22Rv1 (cell line): ENCODE data around the gene DEPDC5.
"Not testable (repeated sequence)": the region's sequence is repeated elsewhere in the genome, so short reads cannot be mapped to it uniquely, and the experiment has no call there.

Experiments used
- H3K27ac ChIP-seq: fragments of 450-650 bp; 2 replicates; pipeline ENCODE4 v1.5.1; 2017
- ZFX ChIP-seq: fragments of 450-650 bp; IDR thresholded peaks from 2 replicates; pipeline ENCODE4 v1.6.1; 2017; ENCODE audit warnings: antibody characterized with exemption, borderline replicate concordance
- TF ChIP-seq, protein P1 (sequence below): fragments of 450-650 bp; IDR thresholded peaks from 2 replicates; pipeline ENCODE4 v1.5.1; 2017; ENCODE audit warnings: mild to moderate bottlenecking

DEPDC5 gene

DNA sequence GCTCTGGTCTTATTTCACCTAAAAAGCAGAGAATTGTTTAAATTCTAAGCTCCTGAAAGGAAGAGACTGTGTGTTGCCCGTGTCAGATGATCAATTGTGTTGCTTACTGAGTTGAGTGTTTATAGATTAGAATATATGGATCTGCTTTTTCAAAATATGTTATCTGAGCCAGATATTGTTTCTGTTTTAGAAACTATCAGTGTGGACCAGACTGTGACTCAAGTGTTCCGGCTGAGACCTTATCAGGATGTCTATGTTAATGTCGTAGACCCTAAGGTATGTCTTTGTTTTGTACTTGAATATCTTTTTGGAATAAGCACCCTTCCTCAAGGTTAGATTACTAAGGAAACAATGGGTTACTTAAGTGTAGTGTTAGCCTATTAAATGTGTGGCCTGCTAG is 11.0 kb downstream of the DEPDC5 start:
- TF ChIP-seq ZFX: no peak
- TF ChIP-seq, protein P1, sequence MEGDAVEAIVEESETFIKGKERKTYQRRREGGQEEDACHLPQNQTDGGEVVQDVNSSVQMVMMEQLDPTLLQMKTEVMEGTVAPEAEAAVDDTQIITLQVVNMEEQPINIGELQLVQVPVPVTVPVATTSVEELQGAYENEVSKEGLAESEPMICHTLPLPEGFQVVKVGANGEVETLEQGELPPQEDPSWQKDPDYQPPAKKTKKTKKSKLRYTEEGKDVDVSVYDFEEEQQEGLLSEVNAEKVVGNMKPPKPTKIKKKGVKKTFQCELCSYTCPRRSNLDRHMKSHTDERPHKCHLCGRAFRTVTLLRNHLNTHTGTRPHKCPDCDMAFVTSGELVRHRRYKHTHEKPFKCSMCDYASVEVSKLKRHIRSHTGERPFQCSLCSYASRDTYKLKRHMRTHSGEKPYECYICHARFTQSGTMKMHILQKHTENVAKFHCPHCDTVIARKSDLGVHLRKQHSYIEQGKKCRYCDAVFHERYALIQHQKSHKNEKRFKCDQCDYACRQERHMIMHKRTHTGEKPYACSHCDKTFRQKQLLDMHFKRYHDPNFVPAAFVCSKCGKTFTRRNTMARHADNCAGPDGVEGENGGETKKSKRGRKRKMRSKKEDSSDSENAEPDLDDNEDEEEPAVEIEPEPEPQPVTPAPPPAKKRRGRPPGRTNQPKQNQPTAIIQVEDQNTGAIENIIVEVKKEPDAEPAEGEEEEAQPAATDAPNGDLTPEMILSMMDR: no peak
- no peak overlapping the region for H3K27ac ChIP-seq

GRCh38 chr22:31768422-31769059 is 14.7 kb downstream of the DEPDC5 start:
- TF ChIP-seq, protein P1: no peak
- no peak for TF ChIP-seq ZFX
- no peak overlapping the region for H3K27ac ChIP-seq

GRCh38 chr22:31773416-31773815 is 19.6 kb downstream of the DEPDC5 start:
- no peak for TF ChIP-seq ZFX
- TF ChIP-seq, protein P1: no peak
- no peak overlapping the region for H3K27ac ChIP-seq

DNA sequence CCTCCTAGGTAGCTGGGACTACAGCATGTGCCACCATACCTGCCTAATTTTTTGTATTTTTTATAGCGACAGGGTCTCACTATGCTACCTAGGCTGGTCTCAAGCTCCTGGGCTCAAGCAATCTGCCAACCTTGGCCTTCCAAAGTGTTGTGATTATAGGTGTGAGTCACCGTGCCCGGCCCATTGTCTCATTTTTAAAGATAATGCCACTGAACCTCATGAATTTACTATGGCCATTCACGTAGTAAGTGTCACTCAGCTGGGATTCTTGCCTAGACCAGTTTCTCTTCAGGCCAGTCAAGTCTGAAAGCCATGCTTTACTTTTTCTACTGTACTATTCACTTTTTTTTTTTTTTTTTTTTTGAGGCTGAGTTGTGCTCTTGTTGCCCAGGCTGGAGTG is 22.4 kb downstream of the DEPDC5 start:
- H3K27ac ChIP-seq: no peak overlapping the region
- TF ChIP-seq, protein P1: no peak
- TF ChIP-seq ZFX: no peak

GRCh38 chr22:31789803-31790202 is 36.0 kb downstream of the DEPDC5 start:
- TF ChIP-seq, protein P1: no peak
- TF ChIP-seq ZFX: no peak
- no peak overlapping the region for H3K27ac ChIP-seq

DNA sequence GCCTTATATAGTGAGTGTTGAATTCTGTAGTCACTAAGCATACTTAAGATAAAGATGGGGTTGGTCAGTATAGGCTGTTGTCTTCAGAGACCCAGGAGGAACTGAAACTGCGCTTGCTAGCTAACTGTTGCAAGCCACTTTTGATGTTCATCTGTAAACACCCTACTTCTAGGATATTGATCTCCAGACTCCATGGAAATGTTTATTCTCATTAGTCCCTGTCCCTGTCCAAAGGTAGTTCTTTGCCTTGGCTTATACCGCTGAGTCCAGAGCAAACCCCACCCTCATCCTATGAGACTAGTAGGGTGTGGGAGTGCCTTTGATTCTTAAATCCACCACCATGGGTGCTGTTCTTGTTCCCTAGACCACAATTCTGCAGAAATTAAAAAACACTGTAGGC is 36.4 kb downstream of the DEPDC5 start:
- H3K27ac ChIP-seq: no peak overlapping the region
- no peak for TF ChIP-seq ZFX
- TF ChIP-seq, protein P1: no peak

GRCh38 chr22:31799358-31799757 is 45.5 kb downstream of the DEPDC5 start:
- H3K27ac ChIP-seq: not testable (repeated sequence)

- no peak overlapping the region for H3K27ac ChIP-seq
- TF ChIP-seq, protein P1: no peak
- no peak for TF ChIP-seq ZFX
These were observed 46.2 kb downstream of the DEPDC5 start for GRCh38 chr22:31800065-31800464.

DNA sequence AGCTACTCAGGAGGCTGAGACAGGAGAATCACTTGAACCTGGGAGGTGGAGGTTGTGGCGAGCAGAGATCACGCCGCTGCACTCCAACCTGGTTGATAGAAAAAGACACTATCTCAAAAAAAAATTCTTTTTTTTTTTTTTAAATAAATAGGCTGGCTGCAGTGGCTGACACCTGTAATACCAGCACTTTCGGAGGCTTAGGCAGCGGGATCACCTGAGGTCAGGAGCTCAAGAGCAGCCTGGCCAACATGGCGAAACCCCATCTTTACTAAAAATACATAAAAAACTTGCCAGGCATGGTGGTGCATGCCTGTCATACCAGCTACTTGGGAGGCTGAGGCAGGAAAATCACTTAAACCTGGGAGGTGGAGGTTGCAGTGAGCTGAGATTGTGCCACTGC is 47.0 kb downstream of the DEPDC5 start:
- H3K27ac ChIP-seq: not testable (repeated sequence)
